Small intestine (tissue), 7 donors: ENCODE results near the gene MSANTD1. TPM values are rescaled to one million over a fixed set of nuclear protein-coding genes. Genes with fewer than 3 reads are reported as not detected.
A peak's percentile ranks its signal among the peaks of the same experiment; 100 is the strongest.

Source experiments
- DNase-seq, 2 donors: peaks; one replicate each; pipeline versions ENCODE4 v3.0.0 to v3.0.0-alpha.2; 2013
- FAIRE-seq: peaks from 2 replicates; lab custom pipeline; 2012; peaks lifted over from hg19 to GRCh38; lab: Jason Lieb, UNC
- H3K27ac ChIP-seq, 3 donors: one replicate each; pipeline ENCODE4 v1.5.1; 2013; ENCODE audit warnings: low read length in 2 of 3, mild to moderate bottlenecking in 2 of 3, control low read depth in 1 of 3, inconsistent platforms in 1 of 3, low read depth in 1 of 3, moderate library complexity in 1 of 3
- H3K27me3 ChIP-seq, 3 donors: one replicate each; pipeline ENCODE4 v1.6.1; 2013; ENCODE audit warnings: low read length in 3 of 3, inconsistent platforms in 1 of 3; ENCODE audit not compliant: control insufficient read depth in 3 of 3, insufficient read depth in 3 of 3
- H3K36me3 ChIP-seq, 3 donors: one replicate each; pipeline ENCODE4 v1.6.1; 2013; ENCODE audit warnings: low read length in 3 of 3, inconsistent platforms in 1 of 3, low read depth in 1 of 3, mild to moderate bottlenecking in 1 of 3, moderate library complexity in 1 of 3; ENCODE audit not compliant: control insufficient read depth in 3 of 3, insufficient read depth in 2 of 3
- H3K4me1 ChIP-seq, 3 donors: one replicate each; pipeline ENCODE4 v1.6.1; 2013; ENCODE audit warnings: low read length in 2 of 3, inconsistent platforms in 1 of 3, low read depth in 1 of 3, mild to moderate bottlenecking in 1 of 3, moderate library complexity in 1 of 3; ENCODE audit not compliant: control insufficient read depth in 3 of 3, insufficient read depth in 2 of 3
- H3K4me3 ChIP-seq, 3 donors: one replicate each; pipeline ENCODE4 v1.5.1; 2013; ENCODE audit warnings: low read length in 3 of 3, control low read depth in 1 of 3, inconsistent platforms in 1 of 3, low read depth in 1 of 3, mild to moderate bottlenecking in 1 of 3, moderate library complexity in 1 of 3
- H3K9me3 ChIP-seq, 2 donors: one replicate each; pipeline ENCODE4 v1.6.1; 2013; ENCODE audit warnings: low read depth in 1 of 2, low read length in 1 of 2; ENCODE audit not compliant: control insufficient read depth in 2 of 2, insufficient read depth in 1 of 2
- WGBS, 3 donors: extraction: QIAGEN DNeasy Blood & Tissue Kit; methylation state at CpG; one replicate each; pipeline ENCODE4 v1.1.7; 2013; 5-methylcytosine and 5-hydroxymethylcytosine counted together
- polyA plus RNA-seq, 4 donors: library from polyadenylated mRNA; stranded (reverse) in 3 of 4; unstranded in 1 of 4; fragments of 200-250 nt in 3 of 4; fragments of 120-200 nt in 1 of 4; gene quantifications; one replicate each; pipeline versions ENCODE4 v1.2.1 to v1.2.3, GENCODE V29; 2013
- donor health status: healthy with polysubstance abuse.
- donor health status: control.
- donor health status: control.
- donor health status: Bipolar disorder and iron deficiency.
- donor health status: healthy.

Gene MSANTD1
- polyA plus RNA-seq, 4 donors = 0.27 to 0.45 (median 0.29) TPM

DNA sequence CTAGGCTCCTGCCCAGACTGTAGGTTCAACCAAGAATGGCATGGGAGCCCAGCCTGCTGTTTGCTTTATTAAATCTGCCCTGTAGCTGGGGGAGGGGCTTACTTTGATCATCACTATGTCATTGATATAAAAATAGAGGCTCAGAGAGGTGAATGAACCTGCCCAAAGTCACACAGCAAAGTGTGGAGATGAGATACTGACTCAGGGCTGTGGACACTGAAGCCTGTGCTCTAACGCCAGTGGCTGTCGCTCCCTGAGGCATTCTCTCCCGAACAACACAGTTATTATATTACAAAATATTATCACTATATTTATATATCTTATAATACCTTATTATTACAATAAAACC, 3.5 kb downstream of the MSANTD1 start:
- Histone ChIP-seq H3K27me3 (no peaks in the 10 kb centered on the region), H3K4me3 (no peak overlapping the region), H3K27ac (no peak overlapping the region), H3K4me1 (peaks cover 0 to 7% (median 0%) of the 10 kb centered on the region in 3 donors), H3K9me3 (no peaks in the 10 kb centered on the region), H3K36me3 (peaks cover 0 to 30% (median 2%) of the 10 kb centered on the region in 3 donors)
- 91 to 96% (median 95%) methylated on average over 3 of the region's 3 CpGs for WGBS, 3 donors
- no peak for DNase-seq
- FAIRE-seq = no peak

GRCh38 chr4:3252831-3253641, 4.1 kb downstream of the MSANTD1 start:
- DNase-seq = peak in 1 of 2 donors; percentile 21

DNA sequence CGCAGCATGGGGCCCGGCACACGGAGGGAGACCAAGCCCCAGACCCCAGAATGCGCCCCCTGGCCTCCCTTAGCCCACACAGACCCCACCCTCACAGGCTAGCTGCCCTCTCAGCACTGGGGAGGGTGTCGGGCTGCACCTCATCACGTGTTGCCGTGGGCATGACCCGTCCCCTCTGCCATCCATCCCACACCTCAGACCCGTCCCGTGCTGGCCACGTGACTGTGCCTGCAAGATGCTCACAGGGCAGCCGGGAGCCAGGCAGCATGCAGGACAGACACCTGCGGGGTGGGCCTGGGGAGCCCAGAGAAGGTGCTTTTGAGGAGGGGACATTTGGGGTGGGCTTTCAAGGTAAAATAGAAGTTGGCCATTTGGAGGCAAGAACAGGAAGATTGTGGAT, 4.8 kb downstream of the MSANTD1 start:
- peaks cover 0 to 7% (median 0%) of the 10 kb centered on the region in 3 donors for H3K4me1 ChIP-seq
- H3K36me3 ChIP-seq = peaks cover 0 to 31% (median 2%) of the 10 kb centered on the region in 3 donors
- no peaks in the 10 kb centered on the region for H3K27me3 ChIP-seq
- DNase-seq (no peak), FAIRE-seq (no peak)
- no peak overlapping the region for H3K27ac ChIP-seq
- H3K4me3 ChIP-seq = no peak overlapping the region
- WGBS, 3 donors = 88 to 96% (median 92%) methylated on average over 13 of the region's 13 CpGs
- H3K9me3 ChIP-seq = no peaks in the 10 kb centered on the region

More at GRCh38 chr4:3252831-3253641, 4.1 kb downstream of the MSANTD1 start:
- Histone ChIP-seq H3K4me3 (no peak overlapping the region), H3K36me3 (peaks cover 0 to 30% (median 2%) of the 10 kb centered on the region in 3 donors), H3K9me3 (no peaks in the 10 kb centered on the region), H3K27me3 (no peaks in the 10 kb centered on the region), H3K27ac (no peak overlapping the region), H3K4me1 (peaks cover 0 to 7% (median 0%) of the 10 kb centered on the region in 3 donors)
- FAIRE-seq = no peak
- WGBS, 3 donors = 57 to 83% (median 72%) methylated on average over 38 of the region's 38 CpGs

DNA sequence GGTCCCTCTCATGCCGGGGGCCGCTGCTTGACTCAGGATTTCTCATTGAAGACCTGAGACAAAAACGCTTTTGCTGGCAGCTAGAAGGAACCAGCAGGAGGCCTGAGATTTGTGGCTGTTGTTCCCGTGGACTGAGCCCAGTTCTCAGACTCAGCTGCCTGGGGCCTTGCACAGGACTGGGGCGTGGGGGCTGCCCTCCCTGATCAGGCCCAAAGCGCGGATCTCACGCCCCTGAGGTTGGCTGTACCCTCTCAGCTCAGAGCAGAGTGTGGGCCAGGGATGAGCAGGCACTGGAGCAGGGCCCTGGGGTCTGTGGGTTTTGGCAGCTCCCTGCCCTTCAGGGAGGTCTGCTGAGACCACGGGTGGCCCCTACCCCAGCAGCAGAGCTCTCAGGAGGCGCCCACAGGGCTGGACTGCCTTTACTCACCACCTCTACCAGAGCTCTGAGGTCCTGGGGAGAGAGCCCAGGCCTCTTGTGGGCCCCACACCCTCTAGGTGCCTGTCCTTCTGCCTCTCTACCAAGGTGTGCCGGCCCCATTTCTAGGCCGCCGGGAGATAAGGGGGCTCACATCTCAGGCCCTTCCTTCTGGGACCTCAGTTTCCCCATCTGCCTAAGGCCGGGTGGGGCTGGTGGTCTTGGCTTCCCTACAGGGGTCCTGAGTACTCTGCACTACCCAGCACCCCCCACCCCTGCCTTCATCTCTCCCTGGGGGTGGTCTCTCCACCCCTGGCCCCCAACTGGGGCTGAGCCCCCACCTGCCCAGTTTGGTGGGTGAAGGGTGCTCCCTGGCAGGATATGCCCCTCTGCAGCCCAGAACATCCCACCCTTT, 5.6 kb downstream of the MSANTD1 start:
- H3K4me3 ChIP-seq = no peak overlapping the region
- peaks cover 0 to 31% (median 2%) of the 10 kb centered on the region in 3 donors for H3K36me3 ChIP-seq
- H3K27me3 ChIP-seq = no peaks in the 10 kb centered on the region
- DNase-seq = no peak
- 88 to 94% (median 93%) methylated on average over 14 of the region's 14 CpGs for WGBS, 3 donors
- H3K4me1 ChIP-seq = peaks cover 0 to 7% (median 0%) of the 10 kb centered on the region in 3 donors
- no peaks in the 10 kb centered on the region for H3K9me3 ChIP-seq
- FAIRE-seq = no peak
- H3K27ac ChIP-seq = no peak overlapping the region

GRCh38 chr4:3255611-3256186, 6.7 kb downstream of the MSANTD1 start:
- Histone ChIP-seq H3K9me3 (no peaks in the 10 kb centered on the region), H3K4me1 (peaks cover 0 to 4% (median 0%) of the 10 kb centered on the region in 3 donors), H3K27me3 (no peaks in the 10 kb centered on the region), H3K4me3 (no peak overlapping the region), H3K36me3 (peaks cover 0 to 31% (median 2%) of the 10 kb centered on the region in 3 donors), H3K27ac (no peak overlapping the region)
- DNase-seq (no peak), FAIRE-seq (no peak)
- whole genome bisulfite sequencing, 3 donors = 96 to 98% (median 96%) methylated on average over 34 to 36 of the region's 36 CpGs

GRCh38 chr4:3256230-3257102, 7.5 kb downstream of the MSANTD1 start:
- Histone ChIP-seq H3K27me3 (no peaks in the 10 kb centered on the region), H3K27ac (no peak overlapping the region), H3K4me3 (no peak overlapping the region), H3K9me3 (no peaks in the 10 kb centered on the region), H3K36me3 (peaks cover 0 to 31% (median 2%) of the 10 kb centered on the region in 3 donors), H3K4me1 (no peaks in the 10 kb centered on the region)
- WGBS, 3 donors = 64 to 85% (median 69%) methylated on average over 21 of the region's 21 CpGs
- DNase-seq (no peak), FAIRE-seq (no peak)

DNA sequence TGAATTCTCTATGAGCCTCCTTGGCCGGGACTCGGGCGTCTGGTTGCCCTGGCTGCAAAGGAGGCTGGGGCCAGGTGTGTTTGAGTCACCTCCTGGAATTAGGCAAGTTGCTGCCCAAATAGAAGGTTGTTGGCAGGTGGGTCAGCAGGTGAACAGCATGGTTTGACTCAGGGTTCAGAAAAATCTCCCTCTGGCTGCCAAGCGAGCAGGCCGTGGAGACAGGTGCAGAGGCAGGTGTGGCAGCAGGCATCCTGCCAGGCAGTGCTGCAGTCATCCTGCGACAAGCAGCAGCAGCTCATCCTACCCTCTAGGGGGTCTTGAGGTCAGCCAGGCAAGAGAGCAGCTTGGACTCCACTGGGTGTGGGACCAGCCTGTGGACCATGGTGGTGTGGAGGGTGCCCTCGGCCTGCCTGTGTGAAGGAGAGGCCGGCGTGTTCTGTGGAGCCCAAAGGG, 8.2 kb downstream of the MSANTD1 start:
- DNase-seq = peak in 1 of 2 donors; percentile 45

More for the DNA sequence above, 8.2 kb downstream of the MSANTD1 start:
- WGBS, 3 donors = 2 to 67% (median 40%) methylated on average over 8 to 9 of the region's 9 CpGs
- Histone ChIP-seq H3K36me3 (peaks cover 0 to 31% (median 2%) of the 10 kb centered on the region in 3 donors), H3K27me3 (no peaks in the 10 kb centered on the region), H3K9me3 (no peaks in the 10 kb centered on the region), H3K4me1 (no peaks in the 10 kb centered on the region), H3K4me3 (no peak overlapping the region), H3K27ac (no peak overlapping the region)
- FAIRE-seq = no peak
